GM23338 (cell line): ENCODE results near the gene GPBP1L1. TPM values are rescaled to one million over a fixed set of nuclear protein-coding genes. Genes with fewer than 3 reads are reported as not detected.
"Not testable (repeated sequence)": the region's sequence is repeated elsewhere in the genome, so short reads cannot be mapped to it uniquely, and the experiment has no call there.

Source experiments
- ATAC-seq: fragments of 200-7000 bp; cut with Tn5 transposase; 3 replicates; pipeline ENCODE4 v1.9.1; 2020
- DNase-seq: peaks from one replicate; pipeline ENCODE4 v3.0.0-alpha.2; 2015; ENCODE audit warnings: low spot score
- H2AFZ ChIP-seq: fragments of 200-600 bp; sonication (generic); 2 replicates; pipeline ENCODE4 v1.8.0; 2016; ENCODE audit warnings: antibody characterized with exemption, mild to moderate bottlenecking, moderate library complexity
- H3F3A ChIP-seq: fragments of 200-600 bp; sonication (generic); replicated peaks from 2 replicates; pipeline ENCODE4 v1.8.0; 2017; ENCODE audit warnings: antibody characterized with exemption, mixed run types, low read depth
- H3K27ac ChIP-seq: fragments of 200-600 bp; sonication (generic); 2 replicates; pipeline ENCODE4 v1.6.1; 2016; ENCODE audit warnings: low read depth
- H3K27me3 ChIP-seq: fragments of 200-600 bp; sonication (generic); 2 replicates; pipeline ENCODE4 v1.8.0; 2016; ENCODE audit warnings: mild to moderate bottlenecking, mixed run types, moderate library complexity; ENCODE audit not compliant: insufficient read depth
- H3K36me3 ChIP-seq: fragments of 200-600 bp; sonication (generic); 2 replicates; pipeline ENCODE4 v1.8.0; 2016; ENCODE audit warnings: mild to moderate bottlenecking; ENCODE audit not compliant: insufficient read depth
- H3K4me1 ChIP-seq: fragments of 200-600 bp; sonication (generic); 2 replicates; pipeline ENCODE4 v1.8.0; 2016; ENCODE audit warnings: mild to moderate bottlenecking, moderate library complexity; ENCODE audit not compliant: insufficient read depth
- H3K4me2 ChIP-seq: fragments of 200-600 bp; sonication (generic); 2 replicates; pipeline ENCODE4 v1.7.1; 2017; ENCODE audit warnings: mixed run types
- H3K4me3 ChIP-seq: fragments of 200-600 bp; sonication (generic); 2 replicates; pipeline ENCODE4 v1.6.1; 2016; ENCODE audit warnings: mixed run types
- H3K79me2 ChIP-seq: fragments of 200-600 bp; sonication (generic); replicated peaks from 2 replicates; pipeline ENCODE4 v1.8.0; 2017; ENCODE audit warnings: mild to moderate bottlenecking; ENCODE audit not compliant: insufficient read depth
- H3K9me2 ChIP-seq: fragments of 200-600 bp; sonication (generic); 2 replicates; pipeline ENCODE4 v1.8.0; 2017; ENCODE audit not compliant: insufficient read depth
- H4K20me1 ChIP-seq: fragments of 200-600 bp; sonication (generic); replicated peaks from 2 replicates; pipeline ENCODE4 v1.8.0; 2017; ENCODE audit warnings: mild to moderate bottlenecking; ENCODE audit not compliant: insufficient read depth
- H3K27ac Mint-ChIP-seq: 2 replicates; pipeline ENCODE4 v1.8.0; 2020; ENCODE audit warnings: inconsistent platforms, mild to moderate bottlenecking, moderate library complexity, mixed read lengths
- H3K27me3 Mint-ChIP-seq: 3 replicates; pipeline ENCODE4 v1.8.0; 2022; ENCODE audit warnings: low read depth, mild to moderate bottlenecking, moderate library complexity, mixed read lengths, inconsistent platforms; ENCODE audit not compliant: insufficient read depth, poor library complexity
- H3K36me3 Mint-ChIP-seq: 3 replicates; pipeline ENCODE4 v1.8.0; 2021; ENCODE audit warnings: low read depth, mild to moderate bottlenecking, inconsistent platforms, moderate library complexity, mixed read lengths
- H3K4me1 Mint-ChIP-seq: 3 replicates; pipeline ENCODE4 v1.8.0; 2020; ENCODE audit warnings: mild to moderate bottlenecking, inconsistent platforms, mixed read lengths
- H3K4me3 Mint-ChIP-seq: 3 replicates; pipeline ENCODE4 v1.8.0; 2021; ENCODE audit warnings: moderate library complexity, mild to moderate bottlenecking, inconsistent platforms, mixed read lengths
- H3K9me3 Mint-ChIP-seq: 3 replicates; pipeline ENCODE4 v1.8.0; 2020; ENCODE audit warnings: moderate library complexity, mild to moderate bottlenecking, inconsistent platforms, mixed read lengths
- CREB1 ChIP-seq: fragments of 250-450 bp; sonication (Bioruptor Pico); IDR thresholded peaks from 2 replicates; pipeline ENCODE4 v1.5.0; 2020; ENCODE audit warnings: low read depth, mild to moderate bottlenecking, moderate library complexity
- EZH2 ChIP-seq: fragments of 200-600 bp; sonication (generic); IDR thresholded peaks from one replicate; pipeline ENCODE4 v1.8.0; 2017; ENCODE audit warnings: antibody characterized with exemption, mild to moderate bottlenecking, low read depth; ENCODE audit not compliant: unreplicated experiment
- EZH2phosphoT487 ChIP-seq: fragments of 200-600 bp; sonication (generic); IDR thresholded peaks from one replicate; pipeline ENCODE4 v1.8.1; 2018; ENCODE audit warnings: antibody characterized with exemption; ENCODE audit not compliant: unreplicated experiment
- JUNB ChIP-seq: IDR thresholded peaks from one replicate; pipeline ENCODE4 v1.6.1; 2016; ENCODE audit warnings: antibody characterized with exemption; ENCODE audit not compliant: unreplicated experiment
- NANOG ChIP-seq: IDR thresholded peaks from 2 replicates; pipeline ENCODE4 v1.6.1; 2016; ENCODE audit warnings: antibody characterized with exemption, borderline replicate concordance
- ZNF114 ChIP-seq: fragments of 250-450 bp; sonication (Bioruptor Pico); IDR thresholded peaks from 2 replicates; pipeline ENCODE4 v1.5.0; 2020; ENCODE audit warnings: mild to moderate bottlenecking, moderate library complexity
- ZNF331 ChIP-seq: fragments of 250-450 bp; sonication (Bioruptor Pico); IDR thresholded peaks from 2 replicates; pipeline ENCODE4 v1.5.0; 2020; ENCODE audit warnings: low read depth, mild to moderate bottlenecking, moderate library complexity
- polyA plus RNA-seq: library from polyadenylated mRNA; unstranded; fragments of >200 nt; fragmentation: Nextera tagmentation; extraction: Ambion mirVana; gene quantifications from 2 replicates; pipeline ENCODE4 v1.2.1, GENCODE V29; 2016
- total RNA-seq: library from RNA; depleted of rRNA; stranded (reverse); fragments of >200 nt; shearing (Covaris generic); gene quantifications from 2 replicates; pipeline ENCODE4 v1.2.3, GENCODE V29; 2014
- TF ChIP-seq, protein P1 (sequence below): fragments of 250-450 bp; sonication (Bioruptor Pico); IDR thresholded peaks from 2 replicates; pipeline ENCODE4 v1.5.0; 2020; ENCODE audit warnings: mild to moderate bottlenecking, moderate library complexity
- TF ChIP-seq, protein P2 (sequence below): IDR thresholded peaks from one replicate; pipeline ENCODE4 v1.6.1; 2018; ENCODE audit warnings: antibody characterized with exemption; ENCODE audit not compliant: unreplicated experiment
- TF ChIP-seq, protein P3 (sequence below), 2 experiments: fragments of 200-600 bp in 1 of 2; sonication (generic) in 1 of 2; conservative IDR thresholded peaks; 2 replicates each; pipeline versions ENCODE4 v1.5.1 to v1.6.1; 2016 to 2017; ENCODE audit warnings: antibody characterized with exemption in 2 of 2, low read depth in 2 of 2, mild to moderate bottlenecking in 2 of 2, moderate library complexity in 1 of 2
- TF ChIP-seq, protein P4 (sequence below): IDR thresholded peaks from 2 replicates; pipeline ENCODE4 v1.6.1; 2016; ENCODE audit warnings: antibody characterized with exemption

GPBP1L1 gene
- total and polyA plus RNA-seq, 2 experiments from 2014 or later = 61.7 to 117 TPM

DNA sequence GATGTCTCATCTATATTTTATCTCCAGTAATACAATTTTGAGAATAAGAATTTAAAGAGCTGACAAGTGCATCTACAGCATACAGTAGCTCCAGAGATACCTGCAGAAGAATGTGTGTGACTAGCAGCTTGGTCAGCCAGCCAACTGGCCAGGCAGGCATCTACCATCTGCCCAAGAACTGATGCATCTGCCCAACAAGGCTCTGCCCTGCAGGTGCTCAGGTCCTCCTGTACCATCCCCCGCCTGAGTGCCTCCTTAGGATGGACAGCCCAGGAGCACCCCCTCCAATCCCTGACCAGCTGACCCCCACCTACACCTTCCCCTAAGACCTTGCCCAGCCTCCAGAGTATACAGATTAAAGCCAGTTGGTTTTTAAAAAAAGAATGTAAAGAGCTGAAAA, 32.0 kb upstream of the GPBP1L1 start:
- Histone ChIP-seq H3K9me2 (no peaks in the 10 kb centered on the region), H3K4me2 (no peak overlapping the region), H3F3A (no peaks in the 10 kb centered on the region), H4K20me1 (no peaks in the 10 kb centered on the region), H2AFZ (no peak overlapping the region), H3K4me3 (no peak overlapping the region), H3K36me3 (no peaks in the 10 kb centered on the region), H3K4me1 (no peaks in the 10 kb centered on the region), H3K27me3 (no peaks in the 10 kb centered on the region), H3K79me2 (no peaks in the 10 kb centered on the region), H3K27ac (no peak overlapping the region)
- DNase-seq (no peak), ATAC-seq (no peak)
- Mint-ChIP-seq H3K27ac (no peak overlapping the region), H3K36me3 (peaks cover 6% of the 10 kb centered on the region; the same call in 2 of the 3 replicates), H3K27me3 (peaks cover 1% of the 10 kb centered on the region), H3K4me1 (no peaks in the 10 kb centered on the region), H3K9me3 (peaks cover under 1% of the 10 kb centered on the region; the same call in 2 of the 3 replicates), H3K4me3 (no peak overlapping the region)
- no peak for TF ChIP-seq EZH2phosphoT487
- no peak for TF ChIP-seq NANOG
- TF ChIP-seq, protein P1, sequence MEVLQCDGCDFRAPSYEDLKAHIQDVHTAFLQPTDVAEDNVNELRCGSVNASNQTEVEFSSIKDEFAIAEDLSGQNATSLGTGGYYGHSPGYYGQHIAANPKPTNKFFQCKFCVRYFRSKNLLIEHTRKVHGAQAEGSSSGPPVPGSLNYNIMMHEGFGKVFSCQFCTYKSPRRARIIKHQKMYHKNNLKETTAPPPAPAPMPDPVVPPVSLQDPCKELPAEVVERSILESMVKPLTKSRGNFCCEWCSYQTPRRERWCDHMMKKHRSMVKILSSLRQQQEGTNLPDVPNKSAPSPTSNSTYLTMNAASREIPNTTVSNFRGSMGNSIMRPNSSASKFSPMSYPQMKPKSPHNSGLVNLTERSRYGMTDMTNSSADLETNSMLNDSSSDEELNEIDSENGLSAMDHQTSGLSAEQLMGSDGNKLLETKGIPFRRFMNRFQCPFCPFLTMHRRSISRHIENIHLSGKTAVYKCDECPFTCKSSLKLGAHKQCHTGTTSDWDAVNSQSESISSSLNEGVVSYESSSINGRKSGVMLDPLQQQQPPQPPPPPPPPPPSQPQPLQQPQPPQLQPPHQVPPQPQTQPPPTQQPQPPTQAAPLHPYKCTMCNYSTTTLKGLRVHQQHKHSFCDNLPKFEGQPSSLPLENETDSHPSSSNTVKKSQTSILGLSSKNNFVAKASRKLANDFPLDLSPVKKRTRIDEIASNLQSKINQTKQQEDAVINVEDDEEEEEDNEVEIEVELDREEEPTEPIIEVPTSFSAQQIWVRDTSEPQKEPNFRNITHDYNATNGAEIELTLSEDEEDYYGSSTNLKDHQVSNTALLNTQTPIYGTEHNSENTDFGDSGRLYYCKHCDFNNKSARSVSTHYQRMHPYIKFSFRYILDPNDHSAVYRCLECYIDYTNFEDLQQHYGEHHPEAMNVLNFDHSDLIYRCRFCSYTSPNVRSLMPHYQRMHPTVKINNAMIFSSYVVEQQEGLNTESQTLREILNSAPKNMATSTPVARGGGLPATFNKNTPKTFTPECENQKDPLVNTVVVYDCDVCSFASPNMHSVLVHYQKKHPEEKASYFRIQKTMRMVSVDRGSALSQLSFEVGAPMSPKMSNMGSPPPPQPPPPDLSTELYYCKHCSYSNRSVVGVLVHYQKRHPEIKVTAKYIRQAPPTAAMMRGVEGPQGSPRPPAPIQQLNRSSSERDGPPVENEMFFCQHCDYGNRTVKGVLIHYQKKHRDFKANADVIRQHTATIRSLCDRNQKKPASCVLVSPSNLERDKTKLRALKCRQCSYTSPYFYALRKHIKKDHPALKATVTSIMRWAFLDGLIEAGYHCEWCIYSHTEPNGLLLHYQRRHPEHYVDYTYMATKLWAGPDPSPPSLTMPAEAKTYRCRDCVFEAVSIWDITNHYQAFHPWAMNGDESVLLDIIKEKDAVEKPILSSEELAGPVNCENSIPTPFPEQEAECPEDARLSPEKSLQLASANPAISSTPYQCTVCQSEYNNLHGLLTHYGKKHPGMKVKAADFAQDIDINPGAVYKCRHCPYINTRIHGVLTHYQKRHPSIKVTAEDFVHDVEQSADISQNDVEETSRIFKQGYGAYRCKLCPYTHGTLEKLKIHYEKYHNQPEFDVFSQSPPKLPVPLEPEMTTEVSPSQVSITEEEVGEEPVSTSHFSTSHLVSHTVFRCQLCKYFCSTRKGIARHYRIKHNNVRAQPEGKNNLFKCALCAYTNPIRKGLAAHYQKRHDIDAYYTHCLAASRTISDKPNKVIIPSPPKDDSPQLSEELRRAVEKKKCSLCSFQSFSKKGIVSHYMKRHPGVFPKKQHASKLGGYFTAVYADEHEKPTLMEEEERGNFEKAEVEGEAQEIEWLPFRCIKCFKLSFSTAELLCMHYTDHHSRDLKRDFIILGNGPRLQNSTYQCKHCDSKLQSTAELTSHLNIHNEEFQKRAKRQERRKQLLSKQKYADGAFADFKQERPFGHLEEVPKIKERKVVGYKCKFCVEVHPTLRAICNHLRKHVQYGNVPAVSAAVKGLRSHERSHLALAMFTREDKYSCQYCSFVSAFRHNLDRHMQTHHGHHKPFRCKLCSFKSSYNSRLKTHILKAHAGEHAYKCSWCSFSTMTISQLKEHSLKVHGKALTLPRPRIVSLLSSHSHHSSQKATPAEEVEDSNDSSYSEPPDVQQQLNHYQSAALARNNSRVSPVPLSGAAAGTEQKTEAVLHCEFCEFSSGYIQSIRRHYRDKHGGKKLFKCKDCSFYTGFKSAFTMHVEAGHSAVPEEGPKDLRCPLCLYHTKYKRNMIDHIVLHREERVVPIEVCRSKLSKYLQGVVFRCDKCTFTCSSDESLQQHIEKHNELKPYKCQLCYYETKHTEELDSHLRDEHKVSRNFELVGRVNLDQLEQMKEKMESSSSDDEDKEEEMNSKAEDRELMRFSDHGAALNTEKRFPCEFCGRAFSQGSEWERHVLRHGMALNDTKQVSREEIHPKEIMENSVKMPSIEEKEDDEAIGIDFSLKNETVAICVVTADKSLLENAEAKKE (CRISPR knock-in tag) = no peak
- no peak for TF ChIP-seq CREB1 (CRISPR knock-in tag)
- TF ChIP-seq, protein P2, sequence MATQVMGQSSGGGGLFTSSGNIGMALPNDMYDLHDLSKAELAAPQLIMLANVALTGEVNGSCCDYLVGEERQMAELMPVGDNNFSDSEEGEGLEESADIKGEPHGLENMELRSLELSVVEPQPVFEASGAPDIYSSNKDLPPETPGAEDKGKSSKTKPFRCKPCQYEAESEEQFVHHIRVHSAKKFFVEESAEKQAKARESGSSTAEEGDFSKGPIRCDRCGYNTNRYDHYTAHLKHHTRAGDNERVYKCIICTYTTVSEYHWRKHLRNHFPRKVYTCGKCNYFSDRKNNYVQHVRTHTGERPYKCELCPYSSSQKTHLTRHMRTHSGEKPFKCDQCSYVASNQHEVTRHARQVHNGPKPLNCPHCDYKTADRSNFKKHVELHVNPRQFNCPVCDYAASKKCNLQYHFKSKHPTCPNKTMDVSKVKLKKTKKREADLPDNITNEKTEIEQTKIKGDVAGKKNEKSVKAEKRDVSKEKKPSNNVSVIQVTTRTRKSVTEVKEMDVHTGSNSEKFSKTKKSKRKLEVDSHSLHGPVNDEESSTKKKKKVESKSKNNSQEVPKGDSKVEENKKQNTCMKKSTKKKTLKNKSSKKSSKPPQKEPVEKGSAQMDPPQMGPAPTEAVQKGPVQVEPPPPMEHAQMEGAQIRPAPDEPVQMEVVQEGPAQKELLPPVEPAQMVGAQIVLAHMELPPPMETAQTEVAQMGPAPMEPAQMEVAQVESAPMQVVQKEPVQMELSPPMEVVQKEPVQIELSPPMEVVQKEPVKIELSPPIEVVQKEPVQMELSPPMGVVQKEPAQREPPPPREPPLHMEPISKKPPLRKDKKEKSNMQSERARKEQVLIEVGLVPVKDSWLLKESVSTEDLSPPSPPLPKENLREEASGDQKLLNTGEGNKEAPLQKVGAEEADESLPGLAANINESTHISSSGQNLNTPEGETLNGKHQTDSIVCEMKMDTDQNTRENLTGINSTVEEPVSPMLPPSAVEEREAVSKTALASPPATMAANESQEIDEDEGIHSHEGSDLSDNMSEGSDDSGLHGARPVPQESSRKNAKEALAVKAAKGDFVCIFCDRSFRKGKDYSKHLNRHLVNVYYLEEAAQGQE = no peak
- no peak for TF ChIP-seq EZH2
- TF ChIP-seq, protein P3, sequence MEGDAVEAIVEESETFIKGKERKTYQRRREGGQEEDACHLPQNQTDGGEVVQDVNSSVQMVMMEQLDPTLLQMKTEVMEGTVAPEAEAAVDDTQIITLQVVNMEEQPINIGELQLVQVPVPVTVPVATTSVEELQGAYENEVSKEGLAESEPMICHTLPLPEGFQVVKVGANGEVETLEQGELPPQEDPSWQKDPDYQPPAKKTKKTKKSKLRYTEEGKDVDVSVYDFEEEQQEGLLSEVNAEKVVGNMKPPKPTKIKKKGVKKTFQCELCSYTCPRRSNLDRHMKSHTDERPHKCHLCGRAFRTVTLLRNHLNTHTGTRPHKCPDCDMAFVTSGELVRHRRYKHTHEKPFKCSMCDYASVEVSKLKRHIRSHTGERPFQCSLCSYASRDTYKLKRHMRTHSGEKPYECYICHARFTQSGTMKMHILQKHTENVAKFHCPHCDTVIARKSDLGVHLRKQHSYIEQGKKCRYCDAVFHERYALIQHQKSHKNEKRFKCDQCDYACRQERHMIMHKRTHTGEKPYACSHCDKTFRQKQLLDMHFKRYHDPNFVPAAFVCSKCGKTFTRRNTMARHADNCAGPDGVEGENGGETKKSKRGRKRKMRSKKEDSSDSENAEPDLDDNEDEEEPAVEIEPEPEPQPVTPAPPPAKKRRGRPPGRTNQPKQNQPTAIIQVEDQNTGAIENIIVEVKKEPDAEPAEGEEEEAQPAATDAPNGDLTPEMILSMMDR (conservative IDR thresholded peaks at IDR 0.05; ENCODE audit: low read depth in 2 of 2) = no peak
- TF ChIP-seq ZNF331 = no peak
- TF ChIP-seq JUNB = no peak
- no peak for TF ChIP-seq ZNF114
- TF ChIP-seq, protein P4, sequence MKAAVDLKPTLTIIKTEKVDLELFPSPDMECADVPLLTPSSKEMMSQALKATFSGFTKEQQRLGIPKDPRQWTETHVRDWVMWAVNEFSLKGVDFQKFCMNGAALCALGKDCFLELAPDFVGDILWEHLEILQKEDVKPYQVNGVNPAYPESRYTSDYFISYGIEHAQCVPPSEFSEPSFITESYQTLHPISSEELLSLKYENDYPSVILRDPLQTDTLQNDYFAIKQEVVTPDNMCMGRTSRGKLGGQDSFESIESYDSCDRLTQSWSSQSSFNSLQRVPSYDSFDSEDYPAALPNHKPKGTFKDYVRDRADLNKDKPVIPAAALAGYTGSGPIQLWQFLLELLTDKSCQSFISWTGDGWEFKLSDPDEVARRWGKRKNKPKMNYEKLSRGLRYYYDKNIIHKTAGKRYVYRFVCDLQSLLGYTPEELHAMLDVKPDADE = no peak

DNA sequence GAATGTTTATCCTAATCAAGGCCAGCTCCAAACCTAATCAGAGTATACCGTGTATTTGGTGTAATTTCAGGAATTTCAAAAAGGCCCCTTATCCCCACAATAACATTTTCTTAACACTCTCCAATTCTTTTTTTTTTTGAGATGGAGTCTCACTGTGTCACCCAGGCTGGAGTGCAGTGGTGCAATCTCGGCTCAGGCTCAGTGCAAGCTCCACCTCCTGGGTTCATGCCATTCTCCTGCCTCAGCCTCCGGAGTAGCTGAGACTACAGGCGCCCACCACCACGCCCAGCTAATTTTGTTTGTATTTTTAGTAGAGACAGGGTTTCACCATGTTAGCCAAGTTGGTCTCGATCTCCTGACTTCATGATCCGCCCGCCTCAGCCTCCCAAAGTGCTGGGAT, 31.1 kb upstream of the GPBP1L1 start:
- H3K27me3 Mint-ChIP-seq, H3F3A ChIP-seq, H3K36me3 ChIP-seq, H3K4me1 ChIP-seq, H3K27me3 ChIP-seq, H2AFZ ChIP-seq, H3K27ac ChIP-seq, DNase-seq, H3K4me3 ChIP-seq, H3K9me2 ChIP-seq, H3K9me3 Mint-ChIP-seq, H4K20me1 ChIP-seq, ATAC-seq, H3K27ac Mint-ChIP-seq, H3K79me2 ChIP-seq, H3K4me1 Mint-ChIP-seq, H3K4me2 ChIP-seq, H3K4me3 Mint-ChIP-seq, H3K36me3 Mint-ChIP-seq: not testable (repeated sequence)
